HG02623 (cell line): Measurements from ENCODE around the gene MROH2B.

ENCODE experiments used
- ATAC-seq: cut with Tn5 transposase; IDR thresholded peaks from one replicate; pipeline ENCODE4 v1.9.1; 2021; ENCODE audit warnings: moderate library complexity; ENCODE audit not compliant: unreplicated experiment

MROH2B gene

GRCh38 chr5:41071242-41071641 lies at the start of gene MROH2B:
Gene MROH2B (minus strand): TSS chr5:41071342. CDS start chr5:41070852, 490 bp downstream.
- no peak for ATAC-seq

- no peak for ATAC-seq
Observed at GRCh38 chr5:41120600-41120999, 49.5 kb upstream of the MROH2B start.

DNA sequence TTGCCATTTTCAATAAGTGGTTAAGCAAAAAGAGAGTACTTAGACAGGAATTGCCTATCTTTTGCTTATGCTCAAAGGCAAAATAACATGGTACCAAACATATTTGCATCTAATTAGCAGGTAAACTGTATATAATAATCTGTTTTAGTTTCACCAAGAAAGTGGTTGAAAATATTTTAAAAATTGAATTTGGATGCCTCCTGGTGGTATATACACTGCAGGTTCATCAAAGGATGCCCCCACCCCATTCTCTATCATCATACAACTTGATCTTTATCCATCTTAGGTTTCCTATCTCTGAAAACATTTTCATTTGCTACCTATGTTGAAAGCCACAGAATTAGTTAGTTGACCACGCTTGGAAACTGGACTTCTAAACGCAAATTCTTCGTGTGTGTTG lies 47.0 kb upstream of the MROH2B start:
- no peak for ATAC-seq

- ATAC-seq = no peak
Observed at GRCh38 chr5:41115281-41115680, 44.1 kb upstream of the MROH2B start.

DNA sequence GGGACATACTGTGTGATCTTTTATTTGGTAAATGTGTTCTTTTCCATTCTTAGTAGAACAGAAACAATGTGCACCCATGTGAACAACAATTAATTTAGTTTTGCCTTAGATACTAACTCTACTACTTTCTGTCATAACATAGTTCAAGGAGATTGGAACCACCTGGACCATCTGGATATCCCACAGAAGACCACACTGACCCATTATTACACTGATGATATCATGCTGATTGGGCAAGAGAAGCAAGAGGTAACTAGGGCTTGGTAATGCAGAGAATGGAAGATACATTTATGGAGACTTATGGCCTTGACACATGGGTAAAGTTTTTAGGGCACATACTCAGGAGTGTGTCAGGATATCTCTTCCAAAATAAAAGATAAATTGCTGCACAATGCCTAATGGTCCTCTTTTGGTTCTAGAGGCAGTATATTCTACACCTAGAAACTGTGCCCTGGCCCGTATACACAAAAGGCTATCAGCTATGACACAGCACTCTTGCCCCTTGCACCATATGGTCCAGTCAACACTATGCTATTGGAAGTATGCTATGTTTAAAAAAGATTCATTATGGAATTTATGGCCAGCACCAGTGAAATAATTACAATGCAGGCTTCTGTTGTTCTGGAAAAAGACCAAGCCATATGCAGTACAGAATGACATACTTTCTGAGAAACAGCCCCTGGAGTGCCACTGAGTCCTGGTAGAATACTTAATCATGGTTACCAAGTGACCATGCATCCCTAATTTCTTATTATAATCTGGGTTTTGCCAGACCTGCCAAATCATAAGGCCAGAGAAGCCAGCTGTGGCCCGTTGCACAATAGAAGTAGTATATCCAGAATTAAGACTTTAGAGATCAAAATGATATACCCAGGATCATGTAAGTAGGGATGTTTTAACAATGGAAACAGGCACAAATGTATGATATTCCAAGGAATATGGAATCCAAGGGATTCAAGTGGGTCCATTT lies 41.6 kb upstream of the MROH2B start:
- ATAC-seq = no peak

GRCh38 chr5:41109186-41109585 lies 38.0 kb upstream of the MROH2B start:
- ATAC-seq = no peak

DNA sequence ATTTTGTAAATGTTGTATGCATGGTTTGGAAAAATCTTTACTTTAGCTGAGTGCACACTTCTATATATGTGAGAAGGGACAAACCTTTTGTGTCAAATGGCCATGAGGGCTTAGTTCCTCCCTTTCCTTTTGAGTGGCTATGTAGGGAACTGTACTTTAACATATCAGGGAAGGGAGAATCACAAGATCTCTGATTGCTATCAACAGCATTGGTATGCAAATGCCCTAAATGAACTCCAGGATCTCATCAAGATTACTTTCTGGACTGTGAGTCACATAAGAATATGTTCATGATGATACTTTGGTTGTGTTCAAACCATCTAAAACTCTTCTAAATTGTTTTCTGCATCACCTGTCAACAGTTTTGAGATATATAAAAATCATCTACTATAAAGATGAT lies 31.2 kb upstream of the MROH2B start:
- ATAC-seq = no peak

- no peak for ATAC-seq
Observed at GRCh38 chr5:41097642-41098041, 26.5 kb upstream of the MROH2B start.

GRCh38 chr5:41095324-41096101 lies 24.4 kb upstream of the MROH2B start:
- no peak for ATAC-seq

DNA sequence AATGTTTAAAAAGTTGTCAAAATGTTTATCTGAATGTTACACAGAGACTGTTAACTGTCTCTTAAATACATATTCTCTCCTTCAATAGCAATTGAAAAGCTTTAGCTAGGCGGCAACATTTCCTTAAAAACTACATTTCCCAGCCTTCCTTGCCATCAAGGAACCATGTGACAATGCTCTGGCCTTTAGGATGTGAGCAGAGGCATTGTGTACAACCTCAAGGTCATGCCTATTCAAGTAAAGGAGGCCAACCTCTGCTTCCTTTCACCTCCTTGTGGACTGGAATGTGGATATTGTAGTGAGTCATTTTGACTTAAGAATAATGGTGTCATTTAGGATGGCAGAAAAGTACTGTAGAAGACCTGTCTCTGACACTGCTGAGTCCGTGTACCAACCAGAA lies 23.7 kb upstream of the MROH2B start:
- ATAC-seq = no peak

- no peak for ATAC-seq
Observed at GRCh38 chr5:41093803-41094202, 22.7 kb upstream of the MROH2B start.

- ATAC-seq = no peak
Observed at GRCh38 chr5:41087461-41087860, 16.3 kb upstream of the MROH2B start.

- no peak for ATAC-seq
Observed at GRCh38 chr5:41083306-41083705, 12.2 kb upstream of the MROH2B start.

- no peak for ATAC-seq
Observed at GRCh38 chr5:41071975-41072374, 833 bp upstream of the MROH2B start.

DNA sequence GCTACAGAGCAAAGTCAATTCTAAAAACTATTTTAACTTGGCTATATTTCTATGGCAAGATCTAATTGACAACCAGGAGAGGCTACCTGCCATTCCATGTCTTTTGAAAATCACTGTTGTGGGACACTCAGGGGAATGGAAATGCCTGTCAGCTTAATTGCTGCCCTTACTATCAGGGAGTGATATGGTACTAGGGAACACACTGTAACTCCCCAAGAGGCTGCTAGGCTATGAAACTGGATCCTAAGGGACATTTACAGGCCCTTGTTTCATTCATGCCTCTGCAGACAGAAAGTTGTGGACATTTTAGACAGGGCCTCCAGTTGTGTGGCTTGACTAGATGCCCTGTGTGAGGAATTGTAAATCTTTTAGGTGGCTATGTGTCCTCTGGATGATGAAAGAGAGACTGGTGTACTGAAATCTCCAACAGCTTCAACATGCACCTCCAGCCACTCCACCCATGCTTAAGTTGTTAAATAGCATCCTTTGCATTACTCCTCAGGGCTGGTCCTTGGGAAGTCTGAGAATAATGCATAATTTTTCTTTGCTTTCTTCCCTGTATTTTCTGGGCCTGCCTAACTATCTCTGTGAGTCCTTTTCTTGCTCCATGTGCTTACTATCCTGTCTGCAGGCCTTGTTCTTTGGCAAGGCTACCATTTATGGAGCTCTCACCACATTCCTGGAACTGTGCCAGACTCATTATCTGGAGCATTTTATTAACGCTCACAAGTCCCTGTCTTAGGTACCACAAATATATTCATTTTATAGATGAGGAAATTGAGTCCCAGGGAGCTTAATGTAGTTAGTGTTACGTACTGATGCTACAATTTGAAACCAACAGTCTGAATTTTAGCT lies 3.2 kb downstream of the MROH2B start:
- no peak for ATAC-seq

DNA sequence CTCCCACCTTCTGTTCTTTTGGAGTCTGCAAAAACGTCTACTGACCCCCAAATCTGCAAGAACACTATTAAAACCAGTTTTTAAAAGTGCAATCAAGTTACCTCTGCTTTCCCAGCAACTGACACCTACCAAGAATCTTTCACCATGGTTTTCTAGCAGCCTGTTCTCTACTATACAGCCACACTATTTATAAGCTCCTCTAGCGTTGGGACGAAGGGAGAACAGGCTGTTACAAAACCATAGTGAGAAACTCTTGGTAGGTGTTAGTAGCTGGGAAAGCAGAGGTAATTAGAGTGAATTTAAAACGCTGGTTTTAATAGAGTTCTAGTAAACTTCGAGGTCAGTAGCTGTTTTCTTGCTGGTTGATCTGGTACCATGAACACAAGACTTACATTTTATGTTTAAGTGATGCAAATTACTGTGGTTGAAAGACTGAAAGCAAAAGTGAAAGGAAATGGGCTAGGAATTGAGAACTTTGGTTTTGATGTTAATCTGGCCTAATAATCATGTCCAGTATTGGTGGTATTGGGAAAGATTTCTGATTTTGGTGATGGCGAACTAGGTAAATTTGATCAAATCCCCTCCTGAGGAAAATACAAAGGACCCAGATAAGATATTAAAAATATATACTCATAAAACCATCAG lies 5.3 kb downstream of the MROH2B start:
- ATAC-seq = no peak

DNA sequence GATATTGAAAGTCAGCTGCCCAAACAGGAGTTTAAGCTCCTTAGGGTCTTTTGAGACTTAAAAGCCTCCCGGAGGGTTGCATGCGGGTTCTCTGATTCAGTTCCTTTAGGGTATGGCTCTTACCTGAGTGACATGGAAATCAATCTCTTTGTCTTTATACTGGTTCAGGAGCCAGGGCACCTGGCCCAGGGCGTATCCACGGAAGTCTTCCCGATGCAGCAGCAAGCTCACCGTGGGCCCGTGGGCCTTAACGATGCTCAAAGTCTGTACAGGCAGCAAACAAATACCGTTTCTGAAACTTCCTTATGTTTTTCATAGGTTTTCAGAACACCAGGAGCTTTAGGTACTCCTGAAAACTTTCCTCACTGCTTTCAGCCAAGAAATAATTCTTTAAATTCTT lies 13.2 kb downstream of the MROH2B start:
- ATAC-seq = no peak

GRCh38 chr5:41057231-41057630 lies 13.9 kb downstream of the MROH2B start:
- ATAC-seq = no peak

GRCh38 chr5:41048986-41049385 lies 22.2 kb downstream of the MROH2B start:
- ATAC-seq = no peak

DNA sequence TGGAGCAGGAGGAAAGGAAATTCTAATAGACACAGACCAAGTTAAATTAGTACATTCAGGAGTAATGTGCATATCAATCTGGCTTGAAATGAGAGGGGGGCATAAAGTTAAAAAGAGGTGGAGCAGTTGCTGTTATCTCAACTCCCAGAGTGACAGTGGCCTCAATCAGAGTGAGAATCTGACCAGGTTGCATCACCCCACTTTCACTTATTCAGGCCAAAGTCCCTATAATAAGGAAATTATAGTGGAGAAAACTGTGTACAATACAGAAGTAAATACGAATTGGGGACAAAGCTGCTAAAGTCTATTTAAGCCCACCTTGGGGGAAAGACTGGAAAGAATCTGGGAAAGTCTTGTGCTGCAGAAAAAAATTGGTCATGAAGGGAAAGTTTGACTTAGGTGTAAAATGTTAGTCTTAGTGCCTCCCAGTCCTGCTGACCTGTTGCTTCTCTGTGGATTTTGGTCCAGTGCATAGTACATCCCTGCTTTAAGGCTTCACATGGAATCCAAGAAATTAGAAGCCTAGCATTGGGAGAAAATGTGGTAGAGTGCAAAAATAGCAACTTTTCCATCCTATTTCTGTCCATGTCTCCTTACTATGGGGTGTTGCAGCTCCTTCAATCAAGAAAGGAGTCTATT lies 27.9 kb downstream of the MROH2B start:
- ATAC-seq = no peak
